B cell (primary cell): ENCODE results near the gene FDXACB1. TPM values are rescaled to one million over a fixed set of nuclear protein-coding genes. Genes with fewer than 3 reads are reported as not detected.
"Not testable (repeated sequence)": the region's sequence is repeated elsewhere in the genome, so short reads cannot be mapped to it uniquely, and the experiment has no call there.

Experiments
- ATAC-seq: fragments of 200-7000 bp; cut with Tn5 transposase; one replicate; pipeline ENCODE4 v1.10.0; 2021; ENCODE audit warnings: low read depth, mild to moderate bottlenecking, moderate number of reproducible peaks, moderate library complexity
- CTCF ChIA-PET: fragments of 350-600 bp; sonication (Branson Sonifier 250); formaldehyde crosslinking; loops from one replicate; lab custom pipeline; 2021; ENCODE audit warnings: antibody characterized with exemption, inconsistent platforms; lab: Charles Lee
- POLR2A ChIA-PET: fragments of 350-600 bp; sonication (Branson Sonifier 250); formaldehyde crosslinking; loops from one replicate; lab custom pipeline; 2021; ENCODE audit warnings: antibody characterized with exemption; lab: Charles Lee
- DNase-seq: peaks from one replicate; pipeline ENCODE4 v3.0.0; 2013
- H2AFZ ChIP-seq: 2 replicates; pipeline ENCODE4 v1.6.1; 2012; ENCODE audit warnings: mild to moderate bottlenecking, low read depth, low read length; ENCODE audit not compliant: insufficient read depth, poor library complexity, severe bottlenecking
- H3K27ac ChIP-seq, 2 donors: 1 replicate in 1 of 2; 2 replicates in 1 of 2; pipeline ENCODE4 v1.5.1; 2012 to 2013; ENCODE audit warnings: low read length in 2 of 2, mild to moderate bottlenecking in 2 of 2, moderate library complexity in 1 of 2
- H3K27me3 ChIP-seq, 4 experiments: fragments of 200-600 bp in 1 of 4; sonication (generic) in 1 of 4; replicated peaks in 1 of 4; 1 replicate in 2 of 4; 2 replicates in 2 of 4; pipeline versions ENCODE4 v1.6.1 to v1.7.0; 2013 to 2016; ENCODE audit warnings: low read length in 3 of 4, mild to moderate bottlenecking in 2 of 4, mixed read lengths in 1 of 4, moderate library complexity in 1 of 4; ENCODE audit not compliant: insufficient read depth in 4 of 4, control insufficient read depth in 3 of 4; ENCODE audit errors: control extremely low read depth in 1 of 4
- H3K36me3 ChIP-seq, 2 experiments: replicated peaks in 1 of 2; 1 replicate in 1 of 2; 2 replicates in 1 of 2; pipeline versions ENCODE4 v1.6.1 to v1.7.1; 2013; ENCODE audit warnings: low read length in 1 of 2; ENCODE audit not compliant: insufficient read depth in 2 of 2, control insufficient read depth in 1 of 2; ENCODE audit errors: control extremely low read depth in 1 of 2, extremely low read depth in 1 of 2
- H3K4me1 ChIP-seq, 2 donors: fragments of 200-600 bp in 1 of 2; sonication (generic) in 1 of 2; 1 replicate in 1 of 2; 2 replicates in 1 of 2; pipeline versions ENCODE4 v1.5.1 to v1.6.1; 2013 to 2017; ENCODE audit warnings: low read length in 2 of 2; ENCODE audit not compliant: control insufficient read depth in 2 of 2, insufficient read depth in 2 of 2
- H3K4me2 ChIP-seq: replicated peaks from 2 replicates; pipeline ENCODE3; 2012; ENCODE audit warnings: mild to moderate bottlenecking, low read depth, low read length; ENCODE audit not compliant: poor library complexity, severe bottlenecking
- H3K4me3 ChIP-seq, 5 experiments: fragments of 200-600 bp in 1 of 5; sonication (generic) in 1 of 5; 1 replicate in 3 of 5; 2 replicates in 2 of 5; pipeline versions ENCODE4 v1.5.1 to v1.7.0; 2011 to 2016; ENCODE audit warnings: low read length in 4 of 5, mild to moderate bottlenecking in 4 of 5, low read depth in 2 of 5, control low read depth in 1 of 5, moderate library complexity in 1 of 5; ENCODE audit not compliant: insufficient read depth in 1 of 5; ENCODE audit errors: control extremely low read depth in 1 of 5, extremely low read depth in 1 of 5
- H3K79me2 ChIP-seq: fragments of 200-600 bp; sonication (generic); one replicate; pipeline ENCODE4 v1.6.0; 2016; ENCODE audit warnings: low read length; ENCODE audit not compliant: control insufficient read depth, insufficient read depth
- H3K9ac ChIP-seq: fragments of 200-600 bp; sonication (generic); 2 replicates; pipeline ENCODE4 v1.6.1; 2017; ENCODE audit warnings: mild to moderate bottlenecking, low read length, moderate library complexity
- H3K9me3 ChIP-seq, 3 donors: one replicate each; pipeline versions ENCODE4 v1.6.1 to v1.7.1; 2013; ENCODE audit warnings: low read length in 2 of 3; ENCODE audit not compliant: control insufficient read depth in 2 of 3, insufficient read depth in 1 of 3; ENCODE audit errors: control extremely low read depth in 1 of 3
- H4K20me1 ChIP-seq: 2 replicates; pipeline ENCODE4 v1.6.0; 2012; ENCODE audit warnings: mild to moderate bottlenecking, low read length; ENCODE audit not compliant: insufficient read depth, control insufficient read depth, poor library complexity, severe bottlenecking
- H3K27ac Mint-ChIP-seq: one replicate; pipeline ENCODE4 v1.8.0; 2021; ENCODE audit warnings: mixed read lengths
- H3K27me3 Mint-ChIP-seq: one replicate; pipeline ENCODE4 v1.8.0; 2021; ENCODE audit warnings: mixed read lengths
- H3K4me1 Mint-ChIP-seq: one replicate; pipeline ENCODE4 v1.8.0; 2021; ENCODE audit warnings: mixed read lengths
- H3K4me3 Mint-ChIP-seq: one replicate; pipeline ENCODE4 v1.8.0; 2021; ENCODE audit warnings: mixed read lengths
- H3K9me3 Mint-ChIP-seq: one replicate; pipeline ENCODE4 v1.8.0; 2022; ENCODE audit warnings: mixed read lengths; ENCODE audit not compliant: insufficient read depth
- EZH2 ChIP-seq: IDR thresholded peaks from 2 replicates; pipeline ENCODE4 v1.6.1; 2012; ENCODE audit warnings: borderline replicate concordance, low read depth, mild to moderate bottlenecking, moderate library complexity, low read length; ENCODE audit not compliant: insufficient read depth, poor library complexity, severe bottlenecking
- WGBS: methylation state at CpG from one replicate; pipeline ENCODE4 v1.1.5; 2013; ENCODE audit warnings: missing lambda C conversion rate; ENCODE audit not compliant: insufficient coverage; 5-methylcytosine and 5-hydroxymethylcytosine counted together
- intact Hi-C: fragments of 100-400 bp; cut with micrococcal nuclease; formaldehyde crosslinking; loops from one replicate; pipeline ENCODE4 v1.10.0; 2022
- polyA plus RNA-seq: library from polyadenylated mRNA; depleted of rRNA; stranded (reverse); fragments of >200 nt; gene quantifications from 2 replicates; pipeline ENCODE4 v1.2.3, GENCODE V29; 2012
- total RNA-seq, 2 donors: library from RNA; stranded (reverse); fragments of 120-200 nt in 1 of 2; gene quantifications; 1 replicate in 1 of 2; 2 replicates in 1 of 2; pipeline versions ENCODE4 v1.2.3 to v1.2.4, GENCODE V29; 2013 to 2022
- TF ChIP-seq, protein P1 (sequence below): fragments of 200-600 bp; IDR thresholded peaks from one replicate; pipeline ENCODE4 v1.8.0; 2022; ENCODE audit warnings: antibody characterized with exemption, mild to moderate bottlenecking

Gene FDXACB1
- total and polyA plus RNA-seq, 2 donors (not counting 1 experiment from before 2014, with no cell fraction given): 3.1 to 4.0 TPM

DNA sequence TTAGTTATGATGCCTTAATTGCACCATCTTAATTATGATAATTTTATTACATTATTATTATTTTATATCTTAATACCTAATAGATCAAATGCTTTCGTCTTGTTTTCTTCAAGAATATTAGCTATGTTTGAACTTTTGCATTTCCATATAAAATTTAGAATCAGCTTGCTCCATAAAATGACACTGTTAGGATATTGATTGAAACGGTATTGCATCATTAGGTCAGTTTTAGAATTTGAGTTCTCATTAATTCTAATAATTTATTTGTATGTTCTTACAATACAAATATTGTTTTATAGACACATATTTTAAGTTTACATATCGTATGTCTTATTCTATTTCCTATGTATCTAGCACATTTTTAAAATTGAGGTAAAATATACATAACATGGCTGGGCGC is 7.1 kb upstream of the FDXACB1 start:
- no peak overlapping the region for H3K9ac ChIP-seq
- no CpG with 5 or more reads among the region's 4 CpGs for WGBS
- no peak overlapping the region for H3K27ac Mint-ChIP-seq
- H3K4me1 ChIP-seq: no peaks in the 10 kb centered on the region
- no peaks in the 10 kb centered on the region for H3K36me3 ChIP-seq
- DNase-seq (no peak), ATAC-seq (no peak)
- no peak overlapping the region for H3K4me2 ChIP-seq
- no peak for TF ChIP-seq EZH2
- TF ChIP-seq, protein P1, sequence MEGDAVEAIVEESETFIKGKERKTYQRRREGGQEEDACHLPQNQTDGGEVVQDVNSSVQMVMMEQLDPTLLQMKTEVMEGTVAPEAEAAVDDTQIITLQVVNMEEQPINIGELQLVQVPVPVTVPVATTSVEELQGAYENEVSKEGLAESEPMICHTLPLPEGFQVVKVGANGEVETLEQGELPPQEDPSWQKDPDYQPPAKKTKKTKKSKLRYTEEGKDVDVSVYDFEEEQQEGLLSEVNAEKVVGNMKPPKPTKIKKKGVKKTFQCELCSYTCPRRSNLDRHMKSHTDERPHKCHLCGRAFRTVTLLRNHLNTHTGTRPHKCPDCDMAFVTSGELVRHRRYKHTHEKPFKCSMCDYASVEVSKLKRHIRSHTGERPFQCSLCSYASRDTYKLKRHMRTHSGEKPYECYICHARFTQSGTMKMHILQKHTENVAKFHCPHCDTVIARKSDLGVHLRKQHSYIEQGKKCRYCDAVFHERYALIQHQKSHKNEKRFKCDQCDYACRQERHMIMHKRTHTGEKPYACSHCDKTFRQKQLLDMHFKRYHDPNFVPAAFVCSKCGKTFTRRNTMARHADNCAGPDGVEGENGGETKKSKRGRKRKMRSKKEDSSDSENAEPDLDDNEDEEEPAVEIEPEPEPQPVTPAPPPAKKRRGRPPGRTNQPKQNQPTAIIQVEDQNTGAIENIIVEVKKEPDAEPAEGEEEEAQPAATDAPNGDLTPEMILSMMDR: no peak
- no peaks in the 10 kb centered on the region for H3K9me3 ChIP-seq
- POLR2A ChIA-PET: interaction anchor here (0.6 to 1.1 kb wide), 2 partner anchors 52 to 729 kb away, joined by 3 to 4 read pairs; partner anchors contain the start of gene DIXDC1
- no peak overlapping the region for H2AFZ ChIP-seq
- no peaks in the 10 kb centered on the region for H3K27me3 Mint-ChIP-seq
- no peaks in the 10 kb centered on the region for H3K4me1 Mint-ChIP-seq
- no peaks in the 10 kb centered on the region for H4K20me1 ChIP-seq
- H3K9me3 Mint-ChIP-seq: no peaks in the 10 kb centered on the region
- H3K4me3 Mint-ChIP-seq: no peak overlapping the region
- H3K79me2 ChIP-seq: no peaks in the 10 kb centered on the region
- intact Hi-C loops: no loop called here
- no peak overlapping the region for H3K27ac ChIP-seq
- no peaks in the 10 kb centered on the region for H3K27me3 ChIP-seq
- H3K4me3 ChIP-seq: no peak overlapping the region
- CTCF ChIA-PET: no interaction called here

DNA sequence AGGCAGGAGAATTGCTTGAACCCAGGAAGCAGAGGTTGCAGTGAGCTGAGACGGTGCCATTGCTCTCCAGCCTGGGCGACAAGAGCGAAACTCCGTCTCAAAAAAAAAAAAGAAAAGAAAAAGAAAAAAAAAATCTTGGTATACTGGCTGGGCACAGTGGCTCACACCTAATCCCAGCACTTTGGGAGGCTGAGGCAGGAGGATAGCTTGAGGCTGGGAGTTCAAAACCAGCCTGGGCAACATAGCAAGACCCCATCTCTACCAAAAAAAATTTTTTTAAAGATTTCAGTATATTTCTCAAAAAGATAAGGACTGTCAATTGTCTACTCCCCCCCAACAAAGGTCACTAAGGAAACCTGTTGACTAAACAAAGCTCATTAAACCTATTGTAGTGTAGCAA is 6.1 kb upstream of the FDXACB1 start:
- ATAC-seq, H3K4me3 ChIP-seq, H3K79me2 ChIP-seq, H3K4me1 ChIP-seq, H3K27ac Mint-ChIP-seq, H3K9me3 ChIP-seq, H3K9me3 Mint-ChIP-seq, H3K36me3 ChIP-seq, H4K20me1 ChIP-seq, H3K4me2 ChIP-seq, intact Hi-C loops, DNase-seq, H3K27me3 ChIP-seq, H3K9ac ChIP-seq, CTCF ChIA-PET, H2AFZ ChIP-seq, H3K27ac ChIP-seq, H3K4me1 Mint-ChIP-seq, H3K4me3 Mint-ChIP-seq, H3K27me3 Mint-ChIP-seq: not testable (repeated sequence)
- POLR2A ChIA-PET: interaction anchor here (0.7 kb wide), 1 partner anchor 225 kb away, joined by 3 read pairs; no protein-coding TSS in a partner anchor
- whole genome bisulfite sequencing: 92% methylated on average over 2 of the region's 4 CpGs
